ENCODE measurements around the gene TBC1D1.

The TBC1D1 gene

GRCh38 chr4:38154681-38155588 is 264.1 kb downstream of the TBC1D1 start:
- no peak for DNase-seq

DNA sequence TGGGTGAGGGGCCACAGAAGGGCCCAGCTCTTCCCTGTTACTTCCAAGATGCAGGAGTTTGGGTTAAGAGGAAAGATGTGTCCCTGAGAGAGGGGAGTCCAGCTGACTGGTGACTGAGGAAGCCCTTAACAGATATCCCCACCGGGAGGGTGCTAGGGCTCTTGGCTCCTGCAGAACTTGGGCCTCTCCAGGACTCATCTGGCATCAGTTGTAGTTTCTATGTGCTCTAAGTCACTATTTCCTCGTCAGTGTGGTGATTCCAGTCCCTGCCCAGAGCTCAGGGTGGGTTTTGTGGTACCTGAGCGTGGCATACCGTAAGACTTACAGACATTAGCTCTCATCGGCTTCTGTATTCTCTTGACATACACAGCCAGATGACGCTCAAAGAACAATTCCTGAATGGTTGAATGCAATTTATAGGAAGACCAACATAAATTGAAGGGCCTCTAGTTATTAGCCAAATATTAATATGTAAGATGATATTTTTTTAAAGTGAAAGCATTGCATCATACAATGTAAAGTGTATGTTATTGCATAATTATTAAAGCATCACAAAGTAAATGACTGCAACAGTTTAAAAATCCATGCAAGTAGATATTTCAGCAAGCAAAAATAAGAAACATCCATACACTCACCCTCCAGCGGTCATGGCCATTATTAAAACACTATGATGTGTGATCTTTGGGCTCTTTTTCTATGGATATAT is 264.9 kb downstream of the TBC1D1 start:
- DNase-seq = no peak

- no peak for DNase-seq
Measured at GRCh38 chr4:38157592-38157991, 266.7 kb downstream of the TBC1D1 start.

GRCh38 chr4:38160487-38161207 is 269.8 kb downstream of the TBC1D1 start:
- no peak for DNase-seq

- DNase-seq = no peak
Measured at GRCh38 chr4:38161208-38162113, 270.6 kb downstream of the TBC1D1 start.

DNA sequence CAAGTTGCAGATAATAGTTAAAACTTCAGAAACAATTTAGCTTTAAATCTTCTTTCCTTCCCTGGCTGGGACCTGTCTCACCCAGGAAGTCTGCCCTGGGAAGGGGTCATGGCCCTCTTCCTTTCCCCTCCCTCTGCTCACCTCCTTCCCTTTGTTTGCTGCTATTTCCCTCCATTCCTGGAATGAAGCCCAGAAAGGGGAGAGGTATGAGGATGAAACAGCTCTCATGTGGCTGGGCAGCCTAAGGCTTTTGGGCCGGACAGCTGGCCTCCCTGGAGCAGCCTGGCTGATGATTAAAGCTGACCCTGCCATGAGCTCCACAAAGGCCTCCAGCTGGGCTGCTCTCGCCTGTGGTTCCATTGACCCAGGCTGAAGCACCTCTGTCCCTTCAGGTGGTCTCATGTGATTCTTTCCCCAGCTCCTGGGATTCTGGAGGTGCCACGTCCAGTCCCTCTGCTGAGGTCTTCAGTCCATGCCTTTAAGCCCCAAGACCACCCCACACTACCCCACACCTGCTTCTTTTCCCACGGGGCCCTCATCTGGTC is 271.4 kb downstream of the TBC1D1 start:
- DNase-seq = no peak

GRCh38 chr4:38163216-38164006 is 272.5 kb downstream of the TBC1D1 start:
- no peak for DNase-seq

GRCh38 chr4:38164346-38164745 is 273.5 kb downstream of the TBC1D1 start:
- DNase-seq = no peak

DNA sequence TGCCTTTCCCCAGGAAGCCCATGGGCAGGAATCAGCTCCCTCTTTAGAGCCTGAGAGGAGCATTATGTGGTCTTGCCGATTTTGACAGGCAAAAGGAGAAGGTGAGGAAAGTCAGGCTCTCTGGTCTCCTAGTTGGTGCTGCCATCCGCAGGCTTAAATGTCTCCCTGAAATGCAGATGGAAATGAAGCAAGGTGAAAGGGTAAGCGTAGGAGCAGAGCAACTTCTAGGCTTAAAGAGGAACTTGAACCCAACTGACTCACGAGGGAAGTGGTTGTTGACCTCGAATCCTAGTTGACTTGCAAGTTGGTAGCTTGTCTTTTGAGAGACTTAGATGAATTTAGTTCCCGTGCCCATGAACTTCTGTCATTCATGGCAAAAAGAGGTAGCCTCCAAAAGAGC is 275.2 kb downstream of the TBC1D1 start:
- no peak for DNase-seq

DNA sequence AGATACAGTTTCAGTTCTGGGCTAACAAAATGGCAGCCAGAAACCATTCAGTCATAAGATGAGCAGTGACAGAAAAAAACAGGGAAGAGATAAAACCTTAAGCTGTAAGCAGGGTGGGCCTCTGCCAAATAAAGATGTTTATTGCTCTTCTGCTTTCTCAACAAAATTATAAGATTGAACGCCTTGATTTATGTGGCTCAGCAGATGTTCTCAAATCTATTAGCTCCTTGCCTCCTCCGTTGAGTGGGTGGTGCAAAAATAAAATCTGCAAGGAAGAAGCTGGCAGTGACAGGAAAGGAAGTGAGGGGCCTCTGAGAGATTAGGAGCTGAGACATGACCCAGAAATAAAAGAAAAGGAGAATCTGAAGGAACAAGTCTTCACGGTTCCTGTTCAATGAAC is 275.9 kb downstream of the TBC1D1 start:
- no peak for DNase-seq

DNA sequence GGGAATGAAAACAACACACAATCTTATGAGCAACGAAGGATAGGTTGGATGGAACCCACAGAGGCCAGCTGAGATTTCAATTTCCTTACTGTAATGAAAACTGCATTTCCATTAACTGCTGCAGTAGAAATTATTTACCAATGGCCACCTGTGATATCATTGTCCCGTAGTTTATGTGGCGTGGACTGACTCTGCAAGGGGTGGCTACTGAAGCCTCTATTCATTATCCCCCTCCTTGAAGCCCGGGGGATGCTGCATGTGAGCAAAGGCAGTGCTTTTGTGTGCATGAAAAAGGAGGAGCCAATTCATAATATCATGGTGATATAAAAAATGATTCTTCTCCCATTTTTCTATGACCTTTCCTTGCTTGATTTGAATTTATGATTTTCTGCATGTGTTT is 277.1 kb downstream of the TBC1D1 start:
- DNase-seq = no peak

GRCh38 chr4:38169524-38169923 is 278.6 kb downstream of the TBC1D1 start:
- no peak for DNase-seq

GRCh38 chr4:38170338-38171169 is 279.7 kb downstream of the TBC1D1 start:
- DNase-seq = no peak

DNA sequence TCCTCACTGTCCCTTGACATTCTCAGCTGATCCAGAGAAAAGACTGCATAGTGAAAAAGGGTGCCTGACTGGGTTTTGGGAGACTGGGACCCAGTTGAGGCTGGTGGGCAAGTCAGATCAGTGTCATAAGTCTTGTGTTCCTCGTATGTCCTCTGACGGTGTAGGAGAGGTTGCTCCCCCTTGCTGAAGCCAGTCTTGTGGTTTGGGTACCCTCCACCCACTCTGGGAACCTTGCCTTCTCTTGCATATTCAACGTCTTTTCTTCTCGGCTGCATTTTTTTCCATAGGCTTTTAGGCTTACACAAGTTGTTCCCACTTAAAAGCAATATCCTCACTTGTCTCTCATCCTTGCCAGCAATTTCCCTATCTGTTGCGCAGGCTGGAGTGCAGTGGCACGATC is 281.2 kb downstream of the TBC1D1 start:
- no peak for DNase-seq

GRCh38 chr4:38173935-38174518 is 283.1 kb downstream of the TBC1D1 start:
- no peak for DNase-seq

DNA sequence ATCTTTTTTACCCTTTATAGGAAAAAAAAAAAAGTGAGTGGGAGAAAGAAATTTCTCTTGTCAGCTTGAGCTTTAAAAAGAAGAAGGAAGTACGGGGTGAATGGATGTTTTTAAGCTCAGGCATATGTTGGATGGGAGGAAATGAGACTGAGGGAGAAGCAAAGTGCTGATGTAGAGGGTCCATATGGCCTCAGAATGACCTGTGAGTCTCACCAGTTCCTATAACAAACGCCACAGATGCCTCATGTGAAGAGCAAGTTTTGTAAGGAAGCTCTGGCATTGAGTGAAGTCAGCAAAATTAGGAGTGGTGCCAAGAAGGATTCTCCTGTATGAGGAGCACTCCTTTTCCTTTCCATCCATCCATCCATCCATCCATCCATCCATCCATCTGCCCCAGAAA is 283.9 kb downstream of the TBC1D1 start:
- no peak for DNase-seq

- DNase-seq = no peak
Measured at GRCh38 chr4:38176165-38176564, 285.3 kb downstream of the TBC1D1 start.

DNA sequence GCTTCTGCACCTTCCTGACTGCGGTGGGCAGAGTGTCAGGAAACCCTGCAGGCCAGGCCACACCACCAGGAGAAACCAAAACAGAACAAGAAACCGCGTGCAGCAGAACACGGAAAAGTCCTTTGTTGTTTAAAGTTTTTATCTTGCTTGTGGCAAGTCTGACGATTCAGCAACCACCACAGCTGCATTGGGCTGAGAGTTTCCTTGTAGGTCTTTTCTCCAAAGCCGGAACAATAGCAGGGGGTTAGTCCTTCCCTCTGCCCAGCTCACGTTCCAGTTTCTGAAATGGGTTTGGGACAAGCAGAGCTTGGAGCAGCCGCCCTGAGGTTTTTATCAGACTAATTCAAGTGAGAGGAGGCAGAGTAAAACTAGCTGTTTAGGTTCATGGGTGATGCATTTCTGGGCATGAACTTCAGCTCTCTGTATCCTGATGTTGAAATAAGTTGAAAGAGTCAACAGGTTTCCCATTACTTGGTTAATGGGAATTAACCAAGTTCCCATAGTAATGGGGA is 286.2 kb downstream of the TBC1D1 start:
- DNase-seq = no peak

- DNase-seq = no peak
Measured at GRCh38 chr4:38177641-38178391, 286.9 kb downstream of the TBC1D1 start.

Data from NCI-H1930 (cell line).